CD4-positive, alpha-beta T cell treated with Interleukin-6 for 4 hours (primary cell): ENCODE data around the gene RBMS3.
"Not testable (repeated sequence)": the region's sequence is repeated elsewhere in the genome, so short reads cannot be mapped to it uniquely, and the experiment has no call there.

Experiments used
- DNase-seq: peaks from one replicate; pipeline ENCODE4 v3.0.0-alpha.2; 2020; ENCODE audit warnings: mixed read lengths

The RBMS3 gene

DNA sequence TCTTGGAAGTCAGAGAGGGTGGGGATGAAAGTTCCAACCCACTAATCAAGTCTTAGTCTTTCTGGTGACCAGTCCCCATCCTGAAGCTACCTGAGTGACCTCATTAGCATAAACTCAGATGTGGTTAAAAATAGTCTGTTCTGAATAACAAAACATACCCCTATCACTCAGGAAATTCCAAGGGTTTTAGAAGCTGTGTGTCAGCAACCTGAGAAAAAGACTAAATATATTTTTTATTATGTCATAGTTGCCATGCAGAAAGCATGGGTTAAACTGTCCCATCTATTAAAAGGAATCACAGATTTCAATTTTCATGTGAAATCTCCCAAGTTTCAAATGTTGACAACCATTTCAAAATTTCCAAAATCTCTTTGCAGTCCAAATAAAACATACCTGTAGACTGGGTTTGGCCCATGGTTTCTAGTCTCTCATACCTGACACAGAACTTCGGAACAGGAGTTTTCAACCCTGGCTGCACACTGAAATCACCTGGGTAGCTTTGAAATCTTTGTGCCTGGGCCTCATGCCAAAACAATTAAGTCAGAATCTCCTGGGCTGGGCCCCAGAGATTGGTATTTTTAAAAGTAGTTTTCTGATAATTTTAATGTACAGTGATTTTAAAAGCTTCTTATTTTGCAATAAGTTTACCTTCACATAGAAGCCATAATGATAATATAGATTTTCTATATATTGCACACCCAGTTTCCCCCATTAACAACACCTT is 476.3 kb downstream of the RBMS3 start:
- no peak for DNase-seq

DNA sequence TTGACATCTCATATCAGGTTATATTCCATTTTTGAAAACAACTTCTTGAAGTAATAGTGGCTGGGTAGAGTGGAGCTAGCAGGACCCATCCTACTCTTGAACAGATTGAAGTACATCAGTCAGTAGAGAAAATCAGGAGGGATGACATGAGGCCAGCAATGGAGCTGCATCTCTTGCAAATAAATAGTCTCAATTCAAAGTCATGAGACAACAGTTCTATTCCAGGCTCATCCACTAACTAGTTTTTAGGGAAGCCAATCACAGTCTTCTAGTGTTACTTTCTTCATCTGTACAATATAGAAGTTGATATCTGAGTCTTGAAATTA is 477.2 kb downstream of the RBMS3 start:
- DNase-seq: no peak

DNA sequence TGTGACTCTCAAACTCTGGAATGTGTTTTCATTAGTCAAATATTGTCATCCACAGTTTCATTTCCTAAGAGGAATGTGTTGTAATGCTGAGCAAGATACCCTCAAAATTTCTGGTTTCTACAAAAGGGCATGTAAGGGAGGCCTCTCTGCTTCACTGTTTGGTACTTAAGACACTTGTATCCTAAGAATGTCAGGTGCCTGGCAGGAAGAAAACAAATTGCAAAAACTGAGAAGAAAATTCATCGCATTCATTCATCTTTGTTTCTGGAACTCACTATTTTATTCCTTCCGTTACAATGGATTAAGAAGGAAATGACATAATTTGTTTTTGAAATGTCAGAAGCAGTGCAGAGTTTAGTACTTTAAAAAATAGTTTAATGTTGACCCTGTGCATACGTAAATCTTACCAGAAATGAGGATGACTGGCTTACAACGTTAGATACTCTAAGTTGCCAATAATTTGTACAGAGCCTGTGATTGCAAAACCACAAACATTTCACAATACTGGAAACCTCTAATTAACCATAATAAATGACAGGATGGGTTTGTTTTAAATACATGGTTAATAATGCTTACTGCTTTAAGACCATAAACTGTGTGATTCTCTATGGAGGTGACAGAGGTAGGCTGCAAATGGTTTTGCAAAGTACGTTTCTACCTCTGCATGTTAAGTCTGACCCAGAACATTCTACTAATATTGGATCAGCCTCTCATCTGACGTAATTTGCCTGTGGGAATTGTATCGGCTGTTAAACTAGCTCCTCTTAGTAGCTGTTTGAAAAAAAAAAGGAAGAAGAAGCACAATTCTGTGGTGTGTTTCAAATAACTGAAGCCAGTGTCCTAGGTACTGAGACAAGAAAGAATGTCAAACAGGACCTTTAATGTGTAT is 477.8 kb downstream of the RBMS3 start:
- DNase-seq: no peak

DNA sequence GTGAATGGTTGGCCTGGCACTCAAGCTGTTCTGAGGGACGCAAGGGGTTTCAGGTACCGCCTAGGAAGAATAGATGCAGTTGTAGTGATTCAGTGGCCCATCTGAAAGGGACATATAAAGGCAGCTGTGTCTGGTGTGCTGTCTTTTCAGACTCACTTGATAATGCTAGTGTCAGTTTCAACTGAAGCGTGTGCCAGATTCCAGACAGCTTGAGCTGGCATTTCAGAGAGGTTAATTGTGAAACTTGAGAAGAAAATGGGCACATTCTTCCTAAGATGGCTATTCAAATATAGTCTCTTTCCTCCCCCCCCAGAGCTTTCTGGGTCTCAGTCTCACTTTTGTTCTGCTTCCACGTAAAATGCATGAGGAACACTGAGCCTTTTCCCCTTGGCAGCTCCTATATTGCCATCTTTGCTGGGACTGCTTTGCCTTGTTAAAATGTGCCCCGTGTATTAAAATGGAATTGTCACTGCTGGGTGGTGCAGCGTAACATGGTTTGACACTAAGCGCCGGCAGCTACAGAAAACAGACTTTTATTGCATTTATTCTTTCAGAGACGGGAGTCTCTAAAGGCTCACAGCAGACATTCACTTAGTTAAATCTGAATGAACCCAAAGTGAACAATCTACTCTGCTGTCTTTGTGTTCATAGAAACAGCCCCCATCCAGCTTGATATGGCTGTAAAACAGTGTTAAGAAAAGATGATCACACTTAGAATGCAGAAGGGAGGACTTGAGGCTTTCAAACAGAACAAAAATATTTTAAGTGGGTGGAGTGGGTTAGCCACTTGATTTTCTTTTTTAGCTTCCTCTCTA is 478.7 kb downstream of the RBMS3 start:
- DNase-seq: no peak

DNA sequence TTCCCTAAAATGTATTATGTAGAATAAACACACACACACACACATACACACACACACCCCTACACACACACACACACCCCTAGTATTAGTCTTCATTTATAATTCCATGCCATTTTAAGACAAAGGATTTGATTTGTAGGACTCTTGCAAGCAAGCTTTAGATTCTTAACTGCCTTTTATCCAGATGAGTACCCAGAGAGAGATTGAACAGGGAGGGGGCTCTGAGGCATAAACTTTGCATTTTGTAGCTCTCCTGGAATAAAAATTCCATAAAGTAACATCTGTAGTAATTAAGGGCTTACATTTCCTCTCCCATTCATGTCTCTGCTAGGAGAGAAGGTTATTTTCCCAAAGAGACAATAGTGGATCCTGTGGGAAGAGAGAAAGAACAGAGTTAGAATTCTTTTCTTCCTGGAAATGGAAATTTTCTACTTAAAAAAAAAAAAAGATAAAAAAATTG is 479.4 kb downstream of the RBMS3 start:
- DNase-seq: no peak

DNA sequence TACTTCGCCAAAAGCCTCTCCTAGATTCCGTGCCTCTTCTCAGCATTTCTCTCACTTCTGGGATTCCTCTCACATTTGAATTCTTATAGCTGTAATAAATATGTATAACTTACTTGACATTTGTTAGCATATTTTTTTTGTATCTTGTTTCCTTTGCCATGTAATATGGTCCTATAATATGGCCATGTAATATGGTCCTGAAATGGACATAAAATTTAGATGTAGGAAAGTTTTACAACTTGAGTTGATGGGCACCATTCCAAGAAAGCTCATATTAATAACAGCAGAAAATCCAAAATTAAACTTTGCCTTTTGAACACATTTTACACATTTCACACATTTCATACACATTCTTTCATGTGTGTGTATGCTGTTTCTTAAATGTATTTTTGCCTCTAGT is 480.6 kb downstream of the RBMS3 start:
- DNase-seq: no peak

DNA sequence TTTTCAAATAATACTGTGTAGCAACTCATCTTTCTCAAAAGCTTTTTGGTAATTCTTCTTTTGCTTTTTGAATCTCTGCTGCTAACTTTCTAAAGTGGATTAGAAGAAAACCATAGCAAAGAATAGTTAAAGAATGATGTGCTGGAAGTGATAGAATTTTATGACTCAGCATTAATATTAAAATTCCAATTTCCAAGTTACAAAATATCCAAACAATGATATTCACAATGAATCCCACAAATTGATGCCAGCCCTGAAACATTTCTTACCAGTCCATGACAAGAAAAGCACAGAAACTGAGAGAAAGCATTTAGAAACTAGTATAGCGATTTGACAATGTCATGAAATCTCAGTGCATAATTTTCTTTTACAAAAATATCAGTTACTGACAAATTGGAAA is 482.2 kb downstream of the RBMS3 start:
- DNase-seq: no peak

DNA sequence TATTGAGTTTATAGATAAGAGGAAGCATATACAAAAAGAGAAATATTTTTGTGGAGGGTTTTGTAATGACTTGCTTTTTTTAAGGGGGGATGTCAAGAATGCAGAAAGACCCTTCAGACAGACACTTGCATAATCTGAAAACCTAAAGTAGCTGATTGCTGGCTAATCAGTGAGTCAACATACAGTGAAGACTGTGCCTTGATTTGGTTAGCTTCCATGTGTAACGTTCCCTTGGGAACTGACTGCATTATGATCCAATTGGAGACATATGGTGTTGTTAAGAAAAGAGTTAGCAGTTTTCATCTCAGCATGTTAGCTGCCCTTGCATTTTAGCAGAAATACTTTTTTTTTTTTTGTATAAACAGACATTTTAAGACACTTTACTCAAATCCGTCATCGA is 483.2 kb downstream of the RBMS3 start:
- DNase-seq: no peak

DNA sequence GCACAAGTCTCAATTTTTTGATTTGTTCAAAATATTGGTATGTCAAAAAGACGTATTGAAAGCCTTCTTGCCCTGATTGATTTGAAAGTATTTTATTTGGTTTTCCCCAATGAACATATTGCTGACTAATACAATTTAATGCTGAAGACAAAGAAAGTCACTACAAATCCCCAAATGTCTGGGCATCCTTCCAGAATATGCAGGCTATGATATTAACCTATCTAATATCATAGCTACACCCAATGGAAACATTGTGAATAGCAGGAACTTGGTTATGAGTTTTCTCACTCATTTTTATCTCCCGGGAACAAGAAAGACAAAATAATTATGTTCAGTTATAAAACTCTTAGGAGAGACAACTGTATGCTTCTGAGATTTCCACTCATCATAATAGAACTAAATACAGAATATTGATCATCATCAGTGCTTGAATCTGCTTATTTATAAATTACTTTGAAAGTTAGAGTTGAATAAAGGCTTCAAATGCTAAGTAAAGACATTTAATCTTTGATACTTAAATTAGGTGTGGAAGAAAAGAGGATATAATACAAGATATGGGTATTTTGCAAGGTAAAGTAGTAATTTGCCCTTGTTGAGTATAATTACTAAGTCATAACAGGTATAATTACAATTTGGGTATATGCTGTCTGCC is 483.9 kb downstream of the RBMS3 start:
- DNase-seq: no peak

DNA sequence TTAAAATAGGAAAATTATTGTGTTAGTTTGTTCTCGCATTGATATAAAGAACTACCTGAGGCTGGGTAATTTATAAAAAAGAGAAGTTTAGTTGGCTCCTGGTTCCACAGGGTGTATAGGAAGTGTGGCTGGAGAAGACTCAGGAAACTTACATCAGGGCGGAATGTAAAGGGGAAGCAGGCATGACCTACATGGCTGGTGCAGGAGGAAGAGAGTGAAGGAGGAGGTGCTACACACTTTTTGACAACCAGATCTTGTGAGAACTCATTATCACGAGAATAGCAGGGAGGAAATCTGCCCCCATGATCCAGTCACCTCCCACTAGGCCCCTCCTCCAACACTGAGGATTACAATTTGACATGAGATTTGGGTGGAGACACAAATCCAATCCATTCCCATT is 490.7 kb downstream of the RBMS3 start:
- DNase-seq: no peak

DNA sequence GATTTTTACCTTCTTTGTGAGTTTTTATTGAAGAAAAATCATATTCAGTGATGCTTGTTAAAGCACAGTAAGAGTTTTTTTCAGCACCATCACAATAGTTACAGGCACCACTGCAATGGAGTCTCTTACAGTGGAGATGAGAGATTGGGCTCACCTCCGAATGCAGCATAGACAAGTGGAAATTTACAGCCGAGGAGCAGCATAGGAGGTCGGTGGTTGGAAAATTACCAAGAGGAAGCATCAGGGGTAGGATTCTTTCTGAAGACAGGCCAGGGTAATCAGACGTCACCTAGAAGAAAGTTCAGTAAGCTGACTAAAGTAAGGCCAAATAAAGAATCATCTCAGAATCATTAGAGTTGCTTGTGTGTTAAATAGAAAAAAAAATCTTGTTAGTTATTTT is 491.6 kb downstream of the RBMS3 start:
- no peak for DNase-seq

DNA sequence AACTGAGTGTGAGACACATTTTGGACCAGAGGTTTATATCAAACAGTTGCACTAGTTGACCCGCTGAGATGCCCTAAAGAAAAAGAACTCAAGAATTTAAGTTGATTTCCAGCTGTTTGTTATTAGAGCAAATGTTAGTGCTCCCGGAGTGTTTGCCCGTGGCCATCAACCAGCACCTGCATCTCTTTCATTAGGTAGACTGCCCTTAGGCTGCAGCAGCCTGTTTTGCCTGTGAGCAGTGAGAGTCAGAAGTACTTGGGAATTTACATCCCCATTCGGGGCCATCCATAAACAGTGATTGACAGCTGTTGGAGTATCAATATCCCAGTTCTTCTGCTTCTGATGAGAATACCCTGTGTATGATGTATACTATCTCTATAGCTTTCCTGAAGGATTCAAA is 492.6 kb downstream of the RBMS3 start:
- no peak for DNase-seq

DNA sequence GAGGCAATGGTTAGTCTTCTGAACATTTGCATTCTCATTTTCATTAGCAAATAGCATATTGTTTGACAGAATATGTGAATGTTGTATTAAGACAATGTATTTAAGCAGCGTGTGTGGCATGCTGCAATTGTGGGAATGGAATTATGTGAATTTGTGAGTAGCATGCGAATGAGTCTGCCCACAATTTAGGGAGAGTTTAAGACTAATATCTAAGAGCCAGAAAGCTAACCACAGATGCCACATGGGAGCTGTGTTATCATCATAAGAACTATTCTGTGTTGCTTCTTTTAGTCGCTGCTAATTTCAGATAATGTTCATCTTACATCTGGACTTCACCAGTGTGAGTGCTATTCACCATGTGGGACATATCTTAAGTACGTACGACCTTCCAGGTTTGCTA is 494.5 kb downstream of the RBMS3 start:
- DNase-seq: no peak

DNA sequence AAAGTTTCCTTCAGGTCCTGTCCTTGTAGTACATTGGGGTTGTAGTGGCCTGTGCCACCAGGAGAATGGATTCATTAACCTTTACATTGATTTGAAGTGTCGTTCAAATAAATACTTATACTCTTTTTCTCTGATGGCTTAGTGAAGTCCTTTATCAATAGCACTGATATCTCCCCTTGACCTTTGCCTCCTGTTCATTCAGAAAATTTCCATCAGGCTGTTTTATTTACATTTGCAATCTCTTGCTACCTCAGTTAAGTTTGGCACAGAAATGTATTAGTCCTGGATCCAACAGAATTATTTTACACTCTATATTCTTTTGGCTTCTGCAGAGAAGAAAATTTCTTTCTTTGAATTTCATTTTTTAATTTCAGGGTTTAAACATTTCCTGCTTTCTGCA is 497.0 kb downstream of the RBMS3 start:
- no peak for DNase-seq

DNA sequence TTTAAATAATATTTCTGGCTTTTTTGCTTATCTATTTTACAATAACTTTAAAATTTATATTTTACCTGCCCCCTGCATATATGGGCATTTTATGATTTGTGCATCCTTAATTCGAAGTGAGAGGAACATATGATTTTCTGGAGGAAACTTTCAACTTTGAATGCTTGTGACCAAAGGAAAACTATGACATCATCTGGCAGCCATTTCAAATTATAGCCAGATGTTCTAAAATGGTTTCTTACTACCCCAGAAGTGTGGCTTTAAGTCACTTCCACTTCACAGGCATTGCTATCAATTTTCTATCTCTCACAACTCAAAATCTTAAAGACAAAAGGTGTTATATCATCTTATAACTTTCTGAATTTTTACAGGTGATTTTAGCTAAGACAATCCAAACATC is 508.8 kb downstream of the RBMS3 start:
- no peak for DNase-seq

DNA sequence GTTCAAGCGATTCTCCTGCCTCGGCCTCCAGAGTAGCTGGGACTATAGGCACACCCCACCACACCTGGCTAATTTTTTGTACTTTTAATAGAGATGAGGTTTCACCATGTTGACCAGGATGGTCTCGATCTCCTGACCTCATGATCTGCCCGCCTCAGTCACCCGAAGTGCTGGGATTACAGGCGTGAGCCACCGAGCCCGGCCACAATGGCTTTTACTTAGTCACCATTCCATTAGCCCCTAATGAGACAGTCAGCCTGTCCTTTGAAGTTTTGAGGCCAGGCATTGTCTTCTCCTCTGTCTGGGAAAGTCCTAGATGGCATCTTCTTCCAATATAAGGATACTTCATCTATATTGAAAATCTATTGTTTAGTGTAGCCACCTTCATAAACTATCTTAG is 515.9 kb downstream of the RBMS3 start:
- no peak for DNase-seq

DNA sequence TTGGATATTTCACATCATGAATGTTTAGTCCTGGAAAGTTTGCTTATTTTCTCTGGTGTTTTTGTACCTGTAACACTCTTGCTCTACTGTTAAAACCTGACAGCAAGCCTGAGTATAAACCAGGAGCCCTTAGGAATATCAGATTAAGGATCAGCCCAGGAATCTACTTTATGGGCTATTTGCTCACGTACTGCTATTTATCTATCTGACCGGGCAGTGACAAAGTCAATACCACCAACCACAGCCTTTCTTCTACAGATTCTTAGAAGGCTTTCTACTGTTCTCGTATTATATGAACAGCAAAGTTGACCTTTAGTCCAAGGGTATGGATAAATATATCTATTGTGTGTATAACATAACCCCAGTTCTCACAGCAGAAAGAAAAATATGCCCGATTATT is 521.2 kb downstream of the RBMS3 start:
- DNase-seq: no peak

DNA sequence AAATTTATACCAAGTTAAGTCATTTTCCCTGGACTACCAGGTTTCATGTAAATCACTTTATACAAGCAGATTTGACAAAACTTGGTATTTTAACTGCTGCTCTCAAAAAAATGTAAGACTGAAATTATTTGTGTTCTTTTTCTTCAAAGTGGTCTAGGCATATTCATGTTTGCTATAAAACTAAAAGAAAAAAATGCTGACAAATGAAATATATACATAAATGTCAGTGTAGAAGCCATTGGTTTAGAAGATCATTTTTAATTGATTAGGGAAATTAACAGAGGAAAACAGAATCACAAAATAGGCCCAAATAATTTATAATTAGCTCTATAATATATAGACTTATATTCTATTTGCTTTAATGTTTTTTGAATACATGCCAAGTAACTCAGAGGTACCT is 523.2 kb downstream of the RBMS3 start:
- no peak for DNase-seq

DNA sequence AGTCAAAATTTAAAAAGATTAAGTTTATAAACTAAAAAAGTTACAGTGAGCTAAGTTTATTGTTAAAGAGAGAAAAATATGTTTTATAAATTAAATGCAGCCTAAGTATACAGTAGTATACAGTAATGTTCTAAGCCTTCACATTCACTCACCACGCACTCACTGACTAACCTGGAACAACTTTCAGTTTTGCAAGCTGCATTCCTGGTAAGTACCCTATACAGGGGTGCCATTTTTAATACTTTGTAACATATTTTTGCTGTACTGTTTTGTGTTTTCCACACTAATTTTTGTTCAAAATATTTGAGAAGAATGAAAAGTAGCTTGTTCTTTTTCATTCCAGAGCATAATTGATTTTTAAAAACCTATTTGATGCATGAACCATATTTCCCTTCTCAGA is 524.9 kb downstream of the RBMS3 start:
- DNase-seq: no peak

DNA sequence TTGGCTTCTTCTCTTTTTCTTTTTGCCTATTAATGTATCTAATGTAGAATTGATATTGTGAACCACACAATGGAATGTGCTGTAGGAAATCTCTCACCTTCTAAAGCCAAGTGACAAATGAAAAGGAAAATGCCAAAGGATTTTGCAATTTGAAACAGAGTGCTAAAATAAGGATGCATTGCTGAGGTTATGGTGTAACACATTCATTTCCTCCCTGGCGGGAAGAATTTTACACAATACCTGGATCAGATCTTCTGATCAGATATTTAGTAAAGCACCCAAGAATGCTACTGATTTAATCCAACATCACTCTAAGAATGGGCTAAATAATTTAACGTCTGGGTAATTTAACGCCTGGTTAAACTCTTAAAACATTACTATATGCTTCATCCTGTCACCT is 527.5 kb downstream of the RBMS3 start:
- not testable (repeated sequence) for DNase-seq

DNA sequence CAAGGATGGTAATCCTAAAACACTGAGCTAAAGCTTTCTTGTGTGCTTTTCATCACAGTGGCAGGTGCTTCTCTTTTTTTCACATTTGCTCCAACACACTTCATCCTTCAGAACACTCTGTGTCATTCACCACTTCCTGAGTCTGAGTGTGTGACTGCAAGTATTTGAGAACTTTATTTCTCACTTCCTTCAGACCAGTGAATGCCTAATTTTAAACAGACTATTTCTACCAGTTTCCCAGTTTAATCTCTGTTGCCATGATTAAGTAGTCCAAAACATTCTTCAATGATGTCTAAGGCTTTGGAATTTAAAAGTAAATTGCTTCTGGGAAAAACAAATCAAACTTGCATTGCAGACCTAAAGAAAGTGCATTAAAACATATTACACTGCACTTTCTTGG is 541.2 kb downstream of the RBMS3 start:
- no peak for DNase-seq

DNA sequence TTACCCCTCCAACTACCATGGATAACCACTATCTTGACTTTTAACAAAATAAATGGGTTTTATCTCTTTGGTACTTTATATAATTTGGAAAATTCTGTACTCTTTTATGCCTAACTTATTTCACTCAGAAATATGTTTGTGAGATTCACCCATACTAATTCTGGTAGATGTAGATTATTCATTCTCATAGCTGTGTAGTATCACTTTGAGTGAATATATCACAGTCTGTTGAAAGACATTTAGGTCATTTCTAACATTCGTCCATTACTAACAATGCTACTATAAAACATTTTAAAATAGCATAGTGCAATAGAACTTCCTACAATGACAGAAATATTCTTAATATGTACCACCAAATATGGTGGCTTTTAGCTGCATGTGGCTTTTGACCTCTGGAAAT is 542.4 kb downstream of the RBMS3 start:
- no peak for DNase-seq

DNA sequence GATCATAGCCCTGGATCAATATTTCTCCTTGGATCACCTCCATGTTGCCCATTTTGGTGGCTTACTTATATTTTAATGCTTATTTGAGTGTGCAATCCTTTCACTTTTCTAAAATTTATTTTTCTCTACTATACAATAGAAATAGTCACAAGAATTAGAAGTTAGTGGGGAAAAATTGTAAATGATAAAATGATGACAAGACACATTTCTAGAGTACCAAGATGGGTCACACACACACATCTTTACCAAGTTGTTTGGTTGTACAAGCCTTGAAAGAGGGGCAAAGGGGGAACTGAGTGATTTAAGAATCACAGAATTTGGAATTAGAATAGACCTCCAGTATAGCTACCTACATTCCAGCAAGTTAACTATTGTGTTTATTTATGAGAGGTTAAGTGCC is 545.8 kb downstream of the RBMS3 start:
- DNase-seq: no peak
